ENCODE results near the gene MACROD2. TPM values are rescaled to one million over a fixed set of nuclear protein-coding genes. Genes with fewer than 3 reads are reported as not detected.

The MACROD2 gene
- total and polyA plus RNA-seq, 2 donors (not counting 1 experiment from before 2014, with no cell fraction given) = 5.3 to 6.7 TPM

GRCh38 chr20:14562981-14563380 is 567.7 kb downstream of the MACROD2 start:
- Histone ChIP-seq H3K4me3 (ENCODE audit: control extremely low read depth in 1 of 5, extremely low read depth in 1 of 5, insufficient read depth in 1 of 5, low read depth in 2 of 5, low read length in 4 of 5) (no peak overlapping the region), H3K36me3 (replicated peaks in 1 of 2; ENCODE audit: control extremely low read depth in 1 of 2, control insufficient read depth in 1 of 2, extremely low read depth in 1 of 2, insufficient read depth in 2 of 2, low read length in 1 of 2) (no peaks in the 10 kb centered on the region), H2AFZ (ENCODE audit: insufficient read depth, low read depth, low read length, poor library complexity, severe bottlenecking) (no peak overlapping the region), H4K20me1 (ENCODE audit: control insufficient read depth, insufficient read depth, low read length, poor library complexity, severe bottlenecking) (no peaks in the 10 kb centered on the region), H3K4me1 (ENCODE audit: control insufficient read depth in 2 of 2, insufficient read depth in 2 of 2, low read length in 2 of 2) (no peaks in the 10 kb centered on the region), H3K9ac (ENCODE audit: low read length) (no peak overlapping the region), H3K4me2 (replicated peaks; ENCODE audit: low read depth, low read length, poor library complexity, severe bottlenecking) (no peak overlapping the region), H3K9me3 (ENCODE audit: control extremely low read depth in 1 of 3, control insufficient read depth in 2 of 3, insufficient read depth in 1 of 3, low read length in 2 of 3) (no peaks in the 10 kb centered on the region), H3K79me2 (ENCODE audit: control insufficient read depth, insufficient read depth, low read length) (no peaks in the 10 kb centered on the region), H3K27ac (ENCODE audit: low read length in 2 of 2) (no peak overlapping the region), H3K27me3 (replicated peaks in 1 of 4; ENCODE audit: control extremely low read depth in 1 of 4, control insufficient read depth in 3 of 4, insufficient read depth in 4 of 4, low read length in 3 of 4) (no peaks in the 10 kb centered on the region)
- DNase-seq (no peak), ATAC-seq (ENCODE audit: low read depth) (no peak)
- ChIA-PET POLR2A (no interaction called here), CTCF (no interaction called here)
- H3K27ac Mint-ChIP-seq = no peak overlapping the region
- no peaks in the 10 kb centered on the region for H3K4me1 Mint-ChIP-seq
- WGBS (ENCODE audit: insufficient coverage) = no CpG with 5 or more reads among the region's 2 CpGs
- H3K9me3 Mint-ChIP-seq (ENCODE audit: insufficient read depth) = peaks cover 7% of the 10 kb centered on the region
- TF ChIP-seq EZH2 (IDR thresholded peaks at IDR 0.05; ENCODE audit: borderline replicate concordance, insufficient read depth, low read depth, low read length, poor library complexity, severe bottlenecking) (no peak), CTCF (IDR thresholded peaks at IDR 0.05) (no peak)
- intact Hi-C loops (cut with micrococcal nuclease) = no loop called here
- H3K27me3 Mint-ChIP-seq = no peaks in the 10 kb centered on the region
- H3K4me3 Mint-ChIP-seq = no peak overlapping the region

GRCh38 chr20:14566505-14566904 is 571.2 kb downstream of the MACROD2 start:
- TF ChIP-seq CTCF (IDR thresholded peaks at IDR 0.05) (no peak), EZH2 (IDR thresholded peaks at IDR 0.05; ENCODE audit: borderline replicate concordance, insufficient read depth, low read depth, low read length, poor library complexity, severe bottlenecking) (no peak)
- intact Hi-C loops (cut with micrococcal nuclease) = no loop called here
- no peak overlapping the region for H3K9ac ChIP-seq (ENCODE audit: low read length)
- H3K36me3 ChIP-seq (replicated peaks in 1 of 2; ENCODE audit: control extremely low read depth in 1 of 2, control insufficient read depth in 1 of 2, extremely low read depth in 1 of 2, insufficient read depth in 2 of 2, low read length in 1 of 2) = no peaks in the 10 kb centered on the region
- ChIA-PET CTCF (no interaction called here), POLR2A (no interaction called here)
- no peaks in the 10 kb centered on the region for H3K4me1 ChIP-seq (ENCODE audit: control insufficient read depth in 2 of 2, insufficient read depth in 2 of 2, low read length in 2 of 2)
- H4K20me1 ChIP-seq (ENCODE audit: control insufficient read depth, insufficient read depth, low read length, poor library complexity, severe bottlenecking) = no peaks in the 10 kb centered on the region
- ATAC-seq (ENCODE audit: low read depth) = no peak
- H3K4me3 Mint-ChIP-seq = no peak overlapping the region
- DNase-seq = no peak
- H3K79me2 ChIP-seq (ENCODE audit: control insufficient read depth, insufficient read depth, low read length) = no peaks in the 10 kb centered on the region
- H3K27me3 Mint-ChIP-seq = no peaks in the 10 kb centered on the region
- WGBS (ENCODE audit: insufficient coverage) = 100% methylated on average over 1 of the region's 2 CpGs
- no peaks in the 10 kb centered on the region for H3K9me3 ChIP-seq (ENCODE audit: control extremely low read depth in 1 of 3, control insufficient read depth in 2 of 3, insufficient read depth in 1 of 3, low read length in 2 of 3)
- peaks cover 7% of the 10 kb centered on the region for H3K9me3 Mint-ChIP-seq (ENCODE audit: insufficient read depth)
- H3K4me1 Mint-ChIP-seq = no peaks in the 10 kb centered on the region
- no peaks in the 10 kb centered on the region for H3K27me3 ChIP-seq (replicated peaks in 1 of 4; ENCODE audit: control extremely low read depth in 1 of 4, control insufficient read depth in 3 of 4, insufficient read depth in 4 of 4, low read length in 3 of 4)
- no peak overlapping the region for H2AFZ ChIP-seq (ENCODE audit: insufficient read depth, low read depth, low read length, poor library complexity, severe bottlenecking)
- H3K27ac ChIP-seq (ENCODE audit: low read length in 2 of 2) = no peak overlapping the region
- H3K4me3 ChIP-seq (ENCODE audit: control extremely low read depth in 1 of 5, extremely low read depth in 1 of 5, insufficient read depth in 1 of 5, low read depth in 2 of 5, low read length in 4 of 5) = no peak overlapping the region
- H3K4me2 ChIP-seq (replicated peaks; ENCODE audit: low read depth, low read length, poor library complexity, severe bottlenecking) = no peak overlapping the region
- no peak overlapping the region for H3K27ac Mint-ChIP-seq
